Cardiac muscle cell (in vitro differentiated cells and primary cell): ENCODE data around the gene SCGB2A2. TPM values are rescaled to one million over a fixed set of nuclear protein-coding genes. Genes with fewer than 3 reads are reported as not detected.

Source experiments
- DNase-seq, 2 donors: peaks; one replicate each; pipeline versions ENCODE4 v3.0.0 to v3.0.0-alpha.2; 2010 to 2017; ENCODE audit warnings: low read depth in 1 of 2, low spot score in 1 of 2
- H3K27ac ChIP-seq: fragments of 200-600 bp; sonication (generic); 2 replicates; pipeline ENCODE4 v1.5.1; 2016
- H3K27me3 ChIP-seq: fragments of 200-600 bp; sonication (generic); 2 replicates; pipeline ENCODE4 v1.6.0; 2016; ENCODE audit warnings: control low read depth
- H3K36me3 ChIP-seq: fragments of 200-600 bp; sonication (generic); 2 replicates; pipeline ENCODE4 v1.5.1; 2016; ENCODE audit warnings: control low read depth
- H3K4me1 ChIP-seq: fragments of 200-600 bp; sonication (generic); 2 replicates; pipeline ENCODE4 v1.8.1; 2017; ENCODE audit warnings: low read depth, mild to moderate bottlenecking, mixed run types
- H3K4me3 ChIP-seq: fragments of 200-600 bp; sonication (generic); 2 replicates; pipeline ENCODE4 v1.5.1; 2016; ENCODE audit warnings: mild to moderate bottlenecking
- H3K9me3 ChIP-seq: fragments of 200-600 bp; sonication (generic); 2 replicates; pipeline ENCODE4 v1.5.1; 2017; ENCODE audit warnings: low read depth, mild to moderate bottlenecking, control low read depth
- CTCF ChIP-seq: IDR thresholded peaks from 2 replicates; pipeline ENCODE4 v1.5.1; 2012; ENCODE audit warnings: low read depth, mild to moderate bottlenecking, low read length
- polyA plus RNA-seq: library from polyadenylated mRNA; unstranded; fragments of >200 nt; fragmentation: Nextera tagmentation; extraction: Ambion mirVana; gene quantifications from 2 replicates; pipeline ENCODE4 v1.2.1, GENCODE V29; 2016
- total RNA-seq: library from RNA; depleted of rRNA; stranded (reverse); fragments of >200 nt; gene quantifications from 2 replicates; pipeline ENCODE4 v1.2.3, GENCODE V29; 2016

Gene SCGB2A2
- total RNA-seq (not detected in 2 replicates), polyA plus RNA-seq (not detected in 2 replicates)

GRCh38 chr11:62269654-62270278 lies at the start of gene SCGB2A2:
SCGB2A2 (plus strand) TSS chr11:62270158; CDS start chr11:62270217, 59 bp downstream.
- Histone ChIP-seq H3K9me3 (no peaks in the 10 kb centered on the region), H3K27ac (no peak within 1 kb of the TSS), H3K36me3 (no peaks in the 10 kb centered on the region), H3K4me1 (no peaks in the 10 kb centered on the region), H3K27me3 (no peaks in the 10 kb centered on the region), H3K4me3 (no peak within 1 kb of the TSS)
- peak; percentile 6 for TF ChIP-seq CTCF
- DNase-seq = no peak

- H3K36me3 ChIP-seq = no peaks in the 10 kb centered on the region
- H3K4me1 ChIP-seq = no peaks in the 10 kb centered on the region
- no peak for TF ChIP-seq CTCF
These were observed 48.5 kb upstream of the SCGB2A2 start for GRCh38 chr11:62221498-62221897.

GRCh38 chr11:62223095-62223494 lies 46.9 kb upstream of the SCGB2A2 start:
- no peak overlapping the region for H3K27ac ChIP-seq
- H3K4me1 ChIP-seq = no peaks in the 10 kb centered on the region
- no peak for TF ChIP-seq CTCF
- DNase-seq = peak in 1 of 2 donors; percentile 2
- H3K4me3 ChIP-seq = no peak overlapping the region
- H3K9me3 ChIP-seq = peaks cover 4% of the 10 kb centered on the region
- no peaks in the 10 kb centered on the region for H3K27me3 ChIP-seq
- H3K36me3 ChIP-seq = no peaks in the 10 kb centered on the region

More at GRCh38 chr11:62221498-62221897, 48.5 kb upstream of the SCGB2A2 start:
- H3K27ac ChIP-seq = no peak overlapping the region
- peaks cover 4% of the 10 kb centered on the region for H3K9me3 ChIP-seq
- no peak overlapping the region for H3K4me3 ChIP-seq
- no peak for DNase-seq
- H3K27me3 ChIP-seq = no peaks in the 10 kb centered on the region

- no peak for DNase-seq
- Histone ChIP-seq H3K4me3 (no peak overlapping the region), H3K36me3 (no peaks in the 10 kb centered on the region), H3K27ac (no peak overlapping the region), H3K27me3 (no peaks in the 10 kb centered on the region), H3K4me1 (no peaks in the 10 kb centered on the region), H3K9me3 (no peaks in the 10 kb centered on the region)
- no peak for TF ChIP-seq CTCF
These were observed 36.2 kb upstream of the SCGB2A2 start for GRCh38 chr11:62233730-62234129.

GRCh38 chr11:62236187-62236586 lies 33.8 kb upstream of the SCGB2A2 start:
- no peak overlapping the region for H3K27ac ChIP-seq
- H3K36me3 ChIP-seq = no peaks in the 10 kb centered on the region
- no peak overlapping the region for H3K4me3 ChIP-seq
- H3K4me1 ChIP-seq = no peaks in the 10 kb centered on the region
- no peaks in the 10 kb centered on the region for H3K27me3 ChIP-seq
- DNase-seq = no peak
- H3K9me3 ChIP-seq = no peaks in the 10 kb centered on the region
- TF ChIP-seq CTCF = no peak
